Measurements from ENCODE around the gene TMEM163. TPM values are rescaled to one million over a fixed set of nuclear protein-coding genes. Genes with fewer than 3 reads are reported as not detected.

Gene TMEM163
- total RNA-seq, 1 experiment from 2014 or later, result 0.94 TPM

DNA sequence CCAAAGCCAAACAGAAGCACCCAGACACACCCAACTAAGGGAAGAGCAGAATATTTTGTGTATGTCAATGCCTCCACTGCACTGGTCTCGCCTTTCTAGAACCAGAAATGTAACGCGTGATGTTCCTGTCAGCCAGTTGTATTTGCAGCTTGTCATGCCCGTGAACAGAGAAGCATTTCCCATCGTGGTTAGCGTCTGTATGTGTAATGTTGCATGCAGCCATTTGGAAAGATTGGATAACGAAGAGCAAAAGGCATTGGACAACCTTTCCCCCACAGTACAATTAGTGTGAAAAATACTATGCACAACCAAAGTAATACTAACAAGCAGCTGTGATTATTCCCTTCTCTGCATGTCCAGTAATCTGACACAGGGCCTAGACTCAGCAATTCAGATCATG is 140.5 kb downstream of the TMEM163 start:
- POLR2A ChIA-PET, result no interaction called here
- no peak for ATAC-seq
- H3K4me3 Mint-ChIP-seq, result no peak overlapping the region

DNA sequence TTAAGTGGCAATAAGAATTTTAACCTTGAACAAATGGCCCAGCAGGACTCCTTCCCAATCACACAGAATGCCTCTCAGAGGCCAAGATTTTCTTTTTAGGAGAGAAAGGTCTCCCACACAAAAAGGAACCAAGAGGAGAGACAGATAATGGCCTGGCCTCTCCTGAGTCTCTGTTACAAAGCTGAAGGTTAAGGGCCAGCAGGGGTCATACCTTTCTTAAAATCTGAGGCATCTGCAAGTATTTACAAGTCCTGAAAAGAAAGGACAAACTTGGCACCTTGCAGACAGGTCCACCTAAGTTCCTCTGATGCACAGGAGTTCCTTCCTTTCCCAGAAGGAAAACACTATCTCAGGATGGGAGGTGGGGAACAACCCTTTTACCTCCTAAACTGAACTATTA is 142.3 kb downstream of the TMEM163 start:
- Mint-ChIP-seq H3K4me3 (no peak overlapping the region), H3K27ac (no peak overlapping the region), H3K4me1 (peaks cover 22% of the 10 kb centered on the region), H3K27me3 (ENCODE audit: low read depth) (no peaks in the 10 kb centered on the region), H3K36me3 (no peaks in the 10 kb centered on the region), H3K9me3 (no peaks in the 10 kb centered on the region; the same call in 1 of the 2 replicates)
- POLR2A ChIA-PET, result no interaction called here
- DNase-seq (ENCODE audit: low spot score), result no peak
- ATAC-seq, result peak; percentile 38
- CTCF ChIA-PET, result no interaction called here
- TF ChIP-seq, protein P1, sequence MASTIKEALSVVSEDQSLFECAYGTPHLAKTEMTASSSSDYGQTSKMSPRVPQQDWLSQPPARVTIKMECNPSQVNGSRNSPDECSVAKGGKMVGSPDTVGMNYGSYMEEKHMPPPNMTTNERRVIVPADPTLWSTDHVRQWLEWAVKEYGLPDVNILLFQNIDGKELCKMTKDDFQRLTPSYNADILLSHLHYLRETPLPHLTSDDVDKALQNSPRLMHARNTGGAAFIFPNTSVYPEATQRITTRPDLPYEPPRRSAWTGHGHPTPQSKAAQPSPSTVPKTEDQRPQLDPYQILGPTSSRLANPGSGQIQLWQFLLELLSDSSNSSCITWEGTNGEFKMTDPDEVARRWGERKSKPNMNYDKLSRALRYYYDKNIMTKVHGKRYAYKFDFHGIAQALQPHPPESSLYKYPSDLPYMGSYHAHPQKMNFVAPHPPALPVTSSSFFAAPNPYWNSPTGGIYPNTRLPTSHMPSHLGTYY (CRISPR knock-in tag; IDR thresholded peaks at IDR 0.05), result no peak
- no peak for TF ChIP-seq ZNF317 (CRISPR knock-in tag; IDR thresholded peaks at IDR 0.05; ENCODE audit: borderline replicate concordance, low read depth)

More for the DNA sequence above, 140.5 kb downstream of the TMEM163 start:
- no peak for TF ChIP-seq NFE2L1 (CRISPR knock-in tag; IDR thresholded peaks at IDR 0.05)
- TF ChIP-seq, protein P2, sequence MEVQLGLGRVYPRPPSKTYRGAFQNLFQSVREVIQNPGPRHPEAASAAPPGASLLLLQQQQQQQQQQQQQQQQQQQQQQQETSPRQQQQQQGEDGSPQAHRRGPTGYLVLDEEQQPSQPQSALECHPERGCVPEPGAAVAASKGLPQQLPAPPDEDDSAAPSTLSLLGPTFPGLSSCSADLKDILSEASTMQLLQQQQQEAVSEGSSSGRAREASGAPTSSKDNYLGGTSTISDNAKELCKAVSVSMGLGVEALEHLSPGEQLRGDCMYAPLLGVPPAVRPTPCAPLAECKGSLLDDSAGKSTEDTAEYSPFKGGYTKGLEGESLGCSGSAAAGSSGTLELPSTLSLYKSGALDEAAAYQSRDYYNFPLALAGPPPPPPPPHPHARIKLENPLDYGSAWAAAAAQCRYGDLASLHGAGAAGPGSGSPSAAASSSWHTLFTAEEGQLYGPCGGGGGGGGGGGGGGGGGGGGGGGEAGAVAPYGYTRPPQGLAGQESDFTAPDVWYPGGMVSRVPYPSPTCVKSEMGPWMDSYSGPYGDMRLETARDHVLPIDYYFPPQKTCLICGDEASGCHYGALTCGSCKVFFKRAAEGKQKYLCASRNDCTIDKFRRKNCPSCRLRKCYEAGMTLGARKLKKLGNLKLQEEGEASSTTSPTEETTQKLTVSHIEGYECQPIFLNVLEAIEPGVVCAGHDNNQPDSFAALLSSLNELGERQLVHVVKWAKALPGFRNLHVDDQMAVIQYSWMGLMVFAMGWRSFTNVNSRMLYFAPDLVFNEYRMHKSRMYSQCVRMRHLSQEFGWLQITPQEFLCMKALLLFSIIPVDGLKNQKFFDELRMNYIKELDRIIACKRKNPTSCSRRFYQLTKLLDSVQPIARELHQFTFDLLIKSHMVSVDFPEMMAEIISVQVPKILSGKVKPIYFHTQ (CRISPR knock-in tag; IDR thresholded peaks at IDR 0.05), result no peak
- no peak for TF ChIP-seq ZNF263 (CRISPR knock-in tag; IDR thresholded peaks at IDR 0.05; ENCODE audit: low read depth)
- TF ChIP-seq SMAD4 (CRISPR knock-in tag; IDR thresholded peaks at IDR 0.05), result no peak
- TF ChIP-seq, protein P3, sequence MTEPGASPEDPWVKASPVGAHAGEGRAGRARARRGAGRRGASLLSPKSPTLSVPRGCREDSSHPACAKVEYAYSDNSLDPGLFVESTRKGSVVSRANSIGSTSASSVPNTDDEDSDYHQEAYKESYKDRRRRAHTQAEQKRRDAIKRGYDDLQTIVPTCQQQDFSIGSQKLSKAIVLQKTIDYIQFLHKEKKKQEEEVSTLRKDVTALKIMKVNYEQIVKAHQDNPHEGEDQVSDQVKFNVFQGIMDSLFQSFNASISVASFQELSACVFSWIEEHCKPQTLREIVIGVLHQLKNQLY (CRISPR knock-in tag; IDR thresholded peaks at IDR 0.05), result no peak
- H3K9me3 Mint-ChIP-seq, result no peaks in the 10 kb centered on the region; the same call in 1 of the 2 replicates
- H3K36me3 Mint-ChIP-seq, result no peaks in the 10 kb centered on the region
- no peak for DNase-seq (ENCODE audit: low spot score)
- no peak overlapping the region for H3K27ac Mint-ChIP-seq
- H3K4me1 Mint-ChIP-seq, result peaks cover 22% of the 10 kb centered on the region
- no peaks in the 10 kb centered on the region for H3K27me3 Mint-ChIP-seq (ENCODE audit: low read depth)
- CTCF ChIA-PET, result no interaction called here

DNA sequence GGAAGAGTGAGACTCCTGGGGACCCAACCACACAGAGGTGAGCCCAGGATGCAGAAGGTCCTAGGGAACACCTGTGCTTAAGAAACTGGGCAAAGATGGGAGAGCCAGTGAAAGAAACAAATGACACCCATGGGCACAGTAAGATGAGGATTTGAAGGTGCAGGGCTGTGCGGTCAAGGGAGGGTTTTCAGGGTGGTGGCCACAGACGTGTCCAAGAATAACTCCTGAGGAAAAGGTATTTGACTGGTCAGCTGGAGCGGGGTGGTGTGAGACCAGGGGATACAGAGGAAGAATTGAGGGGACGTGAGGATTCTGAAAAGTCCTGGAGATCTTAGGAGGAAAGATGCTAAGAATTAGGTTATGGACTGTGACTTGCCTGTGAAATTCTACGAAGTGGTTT is 142.9 kb downstream of the TMEM163 start:
- CTCF ChIA-PET, result no interaction called here
- Mint-ChIP-seq H3K36me3 (no peaks in the 10 kb centered on the region), H3K4me1 (peaks cover 22% of the 10 kb centered on the region), H3K4me3 (no peak overlapping the region), H3K27ac (no peak overlapping the region), H3K27me3 (ENCODE audit: low read depth) (no peaks in the 10 kb centered on the region), H3K9me3 (no peaks in the 10 kb centered on the region; the same call in 1 of the 2 replicates)
- POLR2A ChIA-PET, result no interaction called here
- DNase-seq (ENCODE audit: low spot score) (no peak), ATAC-seq (no peak)
- TF ChIP-seq NFYB (CRISPR knock-in tag; conservative IDR thresholded peaks at IDR 0.05; ENCODE audit: low read depth), result no peak
- no peak for TF ChIP-seq KAT7 (CRISPR knock-in tag; IDR thresholded peaks at IDR 0.05; ENCODE audit: borderline replicate concordance)
- no peak for TF ChIP-seq JAZF1 (CRISPR knock-in tag; IDR thresholded peaks at IDR 0.05)
- TF ChIP-seq, protein P4, sequence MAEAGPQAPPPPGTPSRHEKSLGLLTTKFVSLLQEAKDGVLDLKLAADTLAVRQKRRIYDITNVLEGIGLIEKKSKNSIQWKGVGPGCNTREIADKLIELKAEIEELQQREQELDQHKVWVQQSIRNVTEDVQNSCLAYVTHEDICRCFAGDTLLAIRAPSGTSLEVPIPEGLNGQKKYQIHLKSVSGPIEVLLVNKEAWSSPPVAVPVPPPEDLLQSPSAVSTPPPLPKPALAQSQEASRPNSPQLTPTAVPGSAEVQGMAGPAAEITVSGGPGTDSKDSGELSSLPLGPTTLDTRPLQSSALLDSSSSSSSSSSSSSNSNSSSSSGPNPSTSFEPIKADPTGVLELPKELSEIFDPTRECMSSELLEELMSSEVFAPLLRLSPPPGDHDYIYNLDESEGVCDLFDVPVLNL (CRISPR knock-in tag; IDR thresholded peaks at IDR 0.05; ENCODE audit: borderline replicate concordance, low read depth), result no peak
- TF ChIP-seq CBFB (CRISPR knock-in tag; IDR thresholded peaks at IDR 0.05; ENCODE audit: low read depth), result no peak
- no peak for TF ChIP-seq ZNF219 (CRISPR knock-in tag; IDR thresholded peaks at IDR 0.05; ENCODE audit: borderline replicate concordance)

Measured in WTC11 (cell line).